CD14-positive monocyte (primary cell): ENCODE results near the gene PCED1B. TPM values are rescaled to one million over a fixed set of nuclear protein-coding genes. Genes with fewer than 3 reads are reported as not detected.

Experiments
- DNase-seq, 3 donors: peaks; one replicate each; pipeline ENCODE4 v3.0.0-alpha.2; 2011 to 2022
- H2AFZ ChIP-seq: 2 replicates; pipeline ENCODE4 v1.6.0; 2012; ENCODE audit warnings: mild to moderate bottlenecking, low read depth, low read length, inconsistent platforms; ENCODE audit not compliant: insufficient read depth, poor library complexity, severe bottlenecking
- H3K27ac ChIP-seq, 2 donors: 1 replicate in 1 of 2; 2 replicates in 1 of 2; pipeline ENCODE4 v1.5.1; 2012 to 2013; ENCODE audit warnings: low read length in 2 of 2, control low read depth in 1 of 2, inconsistent platforms in 1 of 2, low read depth in 1 of 2, mild to moderate bottlenecking in 1 of 2
- H3K27me3 ChIP-seq, 2 donors: one replicate each; pipeline versions ENCODE4 v1.6.0 to v1.6.1; 2011 to 2013; ENCODE audit warnings: low read length in 2 of 2; ENCODE audit not compliant: control insufficient read depth in 2 of 2, insufficient read depth in 2 of 2
- H3K36me3 ChIP-seq, 2 donors: replicated peaks in 1 of 2; 1 replicate in 1 of 2; 2 replicates in 1 of 2; pipeline versions ENCODE4 v1.5.1 to v1.6.1; 2012 to 2013; ENCODE audit warnings: low read length in 2 of 2, control low read depth in 1 of 2, inconsistent platforms in 1 of 2, mild to moderate bottlenecking in 1 of 2; ENCODE audit not compliant: insufficient read depth in 2 of 2, control insufficient read depth in 1 of 2
- H3K4me1 ChIP-seq, 2 donors: 1 replicate in 1 of 2; 2 replicates in 1 of 2; pipeline versions ENCODE4 v1.5.1 to v1.6.1; 2012 to 2013; ENCODE audit warnings: low read length in 2 of 2, control low read depth in 1 of 2, inconsistent platforms in 1 of 2, mild to moderate bottlenecking in 1 of 2, moderate library complexity in 1 of 2; ENCODE audit not compliant: insufficient read depth in 2 of 2, control insufficient read depth in 1 of 2
- H3K4me2 ChIP-seq: replicated peaks from 2 replicates; pipeline ENCODE3; 2012; ENCODE audit warnings: low read length, moderate library complexity, mild to moderate bottlenecking; ENCODE audit not compliant: poor library complexity, severe bottlenecking; ENCODE audit errors: extremely low read depth
- H3K4me3 ChIP-seq, 3 experiments: fragments of 200-600 bp in 1 of 3; sonication (generic) in 1 of 3; replicated peaks in 1 of 3; 1 replicate in 2 of 3; 2 replicates in 1 of 3; pipeline ENCODE4 v1.5.1; 2011 to 2013; ENCODE audit warnings: low read length in 3 of 3, mild to moderate bottlenecking in 3 of 3, control low read depth in 2 of 3, low read depth in 2 of 3, inconsistent platforms in 1 of 3, moderate library complexity in 1 of 3
- H3K79me2 ChIP-seq: 2 replicates; pipeline ENCODE4 v1.6.0; 2012; ENCODE audit warnings: mild to moderate bottlenecking, control low read depth, inconsistent platforms, low read length, moderate library complexity; ENCODE audit not compliant: insufficient read depth
- H3K9ac ChIP-seq: 2 replicates; pipeline ENCODE4 v1.6.0; 2017; ENCODE audit warnings: low read length, mild to moderate bottlenecking; ENCODE audit not compliant: insufficient read depth, poor library complexity, severe bottlenecking
- H3K9me3 ChIP-seq, 2 donors: replicated peaks in 1 of 2; 1 replicate in 1 of 2; 2 replicates in 1 of 2; pipeline versions ENCODE4 v1.5.1 to v1.6.1; 2012 to 2013; ENCODE audit warnings: low read length in 2 of 2, control low read depth in 1 of 2; ENCODE audit not compliant: control insufficient read depth in 1 of 2, insufficient read depth in 1 of 2
- H4K20me1 ChIP-seq: 2 replicates; pipeline ENCODE4 v1.6.0; 2012; ENCODE audit warnings: mild to moderate bottlenecking, low read length, control low read depth, moderate library complexity; ENCODE audit not compliant: insufficient read depth
- H3K27ac Mint-ChIP-seq, 7 donors: one replicate each; pipeline ENCODE4 v1.8.0; 2020; ENCODE audit warnings: mild to moderate bottlenecking in 7 of 7, mixed read lengths in 7 of 7, moderate library complexity in 6 of 7, inconsistent platforms in 2 of 7
- H3K27me3 Mint-ChIP-seq, 3 donors: one replicate each; pipeline ENCODE4 v1.8.0; 2021 to 2022; ENCODE audit warnings: low read depth in 3 of 3, mild to moderate bottlenecking in 3 of 3, mixed read lengths in 3 of 3, moderate library complexity in 3 of 3, inconsistent platforms in 1 of 3
- H3K36me3 Mint-ChIP-seq, 2 donors: one replicate each; pipeline ENCODE4 v1.8.0; 2020; ENCODE audit warnings: mixed read lengths in 2 of 2, inconsistent platforms in 1 of 2, mild to moderate bottlenecking in 1 of 2
- H3K4me1 Mint-ChIP-seq: one replicate; pipeline ENCODE4 v1.8.0; 2020; ENCODE audit warnings: mild to moderate bottlenecking, mixed read lengths
- H3K4me3 Mint-ChIP-seq, 2 donors: one replicate each; pipeline ENCODE4 v1.8.0; 2020; ENCODE audit warnings: mild to moderate bottlenecking in 2 of 2, mixed read lengths in 2 of 2, moderate library complexity in 1 of 2
- H3K9me3 Mint-ChIP-seq, 7 donors: one replicate each; pipeline ENCODE4 v1.8.0; 2020 to 2022; ENCODE audit warnings: mixed read lengths in 7 of 7, mild to moderate bottlenecking in 6 of 7, moderate library complexity in 6 of 7, inconsistent platforms in 2 of 7
- WGBS: methylation state at CpG from one replicate; pipeline ENCODE4 v1.1.5; 2013; ENCODE audit warnings: missing lambda C conversion rate; ENCODE audit not compliant: insufficient coverage; 5-methylcytosine and 5-hydroxymethylcytosine counted together
- intact Hi-C, 2 donors: fragments of 100-400 bp; cut with micrococcal nuclease; formaldehyde crosslinking; loops; one replicate each; pipeline versions ENCODE4 v1.15.0 to v1.15.1; 2023
- polyA plus RNA-seq, 3 donors: library from polyadenylated mRNA; depleted of rRNA in 1 of 3; unstranded in 2 of 3; stranded (reverse) in 1 of 3; fragments of 300-500 nt in 2 of 3; fragments of >200 nt in 1 of 3; fragmentation: Illumina TruSeq in 2 of 3; gene quantifications; 1 replicate in 2 of 3; 2 replicates in 1 of 3; pipeline ENCODE4 v1.2.3, GENCODE V29; 2012 to 2021
- TF ChIP-seq, protein P1 (sequence below): fragments of 200-600 bp; IDR thresholded peaks from one replicate; pipeline ENCODE4 v1.8.0; 2022; ENCODE audit warnings: antibody characterized with exemption, mild to moderate bottlenecking

PCED1B gene
- polyA plus RNA-seq, 3 donors: 0.10 to 0.65 TPM; not detected in 1

DNA sequence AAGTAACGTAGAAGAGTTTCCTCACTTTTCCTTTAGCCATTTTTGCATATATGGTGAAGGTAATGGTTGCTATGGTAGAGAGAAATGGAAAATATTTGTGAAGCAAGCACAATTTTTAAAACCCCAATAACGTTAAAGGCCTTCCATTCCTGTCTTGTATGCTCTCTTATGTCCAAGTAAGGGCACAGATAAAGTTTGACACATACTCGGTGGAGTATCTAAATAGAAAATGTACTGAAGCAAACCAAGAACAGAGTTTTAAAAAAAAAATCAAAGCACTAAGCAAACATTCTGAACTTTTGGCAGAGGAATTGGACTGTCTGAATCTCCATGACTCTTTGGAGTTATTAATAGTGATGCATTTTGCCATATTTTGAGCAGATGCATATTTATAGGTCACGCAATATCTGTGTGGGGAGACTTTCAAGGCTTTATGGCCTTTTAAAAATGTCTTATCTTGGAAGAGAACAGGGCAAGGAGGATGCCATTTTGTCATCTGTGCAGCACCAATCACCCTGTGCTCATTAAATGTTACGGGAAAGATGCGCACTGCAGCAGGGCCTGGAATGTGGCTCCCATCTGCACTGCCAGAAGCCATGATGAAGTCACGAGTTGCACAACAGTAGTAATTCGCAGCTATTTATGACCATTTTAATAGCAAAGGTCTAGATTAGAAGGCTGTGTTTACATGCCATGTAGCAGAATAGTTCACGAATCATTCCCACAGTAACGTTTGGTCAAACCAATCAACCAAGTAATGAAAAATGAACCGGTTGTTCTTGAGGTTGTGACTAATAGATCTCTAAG is 23.6 kb downstream of the PCED1B start:
- H3K9ac ChIP-seq: no peak overlapping the region
- no peaks in the 10 kb centered on the region for H3K36me3 ChIP-seq
- H3K9me3 Mint-ChIP-seq: peaks cover 0 to 2% (median 0%) of the 10 kb centered on the region in 7 donors
- TF ChIP-seq, protein P1, sequence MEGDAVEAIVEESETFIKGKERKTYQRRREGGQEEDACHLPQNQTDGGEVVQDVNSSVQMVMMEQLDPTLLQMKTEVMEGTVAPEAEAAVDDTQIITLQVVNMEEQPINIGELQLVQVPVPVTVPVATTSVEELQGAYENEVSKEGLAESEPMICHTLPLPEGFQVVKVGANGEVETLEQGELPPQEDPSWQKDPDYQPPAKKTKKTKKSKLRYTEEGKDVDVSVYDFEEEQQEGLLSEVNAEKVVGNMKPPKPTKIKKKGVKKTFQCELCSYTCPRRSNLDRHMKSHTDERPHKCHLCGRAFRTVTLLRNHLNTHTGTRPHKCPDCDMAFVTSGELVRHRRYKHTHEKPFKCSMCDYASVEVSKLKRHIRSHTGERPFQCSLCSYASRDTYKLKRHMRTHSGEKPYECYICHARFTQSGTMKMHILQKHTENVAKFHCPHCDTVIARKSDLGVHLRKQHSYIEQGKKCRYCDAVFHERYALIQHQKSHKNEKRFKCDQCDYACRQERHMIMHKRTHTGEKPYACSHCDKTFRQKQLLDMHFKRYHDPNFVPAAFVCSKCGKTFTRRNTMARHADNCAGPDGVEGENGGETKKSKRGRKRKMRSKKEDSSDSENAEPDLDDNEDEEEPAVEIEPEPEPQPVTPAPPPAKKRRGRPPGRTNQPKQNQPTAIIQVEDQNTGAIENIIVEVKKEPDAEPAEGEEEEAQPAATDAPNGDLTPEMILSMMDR: no peak
- no peak overlapping the region for H3K4me3 Mint-ChIP-seq
- DNase-seq: no peak
- no peak overlapping the region for H3K4me3 ChIP-seq
- H3K4me1 Mint-ChIP-seq: peaks cover 2% of the 10 kb centered on the region
- no peaks in the 10 kb centered on the region for H3K9me3 ChIP-seq
- no peak overlapping the region for H3K27ac Mint-ChIP-seq
- no peaks in the 10 kb centered on the region for H4K20me1 ChIP-seq
- peaks cover 1 to 5% (median 2%) of the 10 kb centered on the region in 3 donors for H3K27me3 Mint-ChIP-seq
- no peaks in the 10 kb centered on the region for H3K4me1 ChIP-seq
- intact Hi-C loops: no loop called here
- H3K36me3 Mint-ChIP-seq: peaks cover 0 to 1% of the 10 kb centered on the region in 2 donors
- no peak overlapping the region for H3K4me2 ChIP-seq
- WGBS: 98% methylated on average over 5 of the region's 11 CpGs
- H3K27me3 ChIP-seq: no peaks in the 10 kb centered on the region
- no peak overlapping the region for H2AFZ ChIP-seq
- H3K79me2 ChIP-seq: no peaks in the 10 kb centered on the region
- H3K27ac ChIP-seq: no peak overlapping the region

DNA sequence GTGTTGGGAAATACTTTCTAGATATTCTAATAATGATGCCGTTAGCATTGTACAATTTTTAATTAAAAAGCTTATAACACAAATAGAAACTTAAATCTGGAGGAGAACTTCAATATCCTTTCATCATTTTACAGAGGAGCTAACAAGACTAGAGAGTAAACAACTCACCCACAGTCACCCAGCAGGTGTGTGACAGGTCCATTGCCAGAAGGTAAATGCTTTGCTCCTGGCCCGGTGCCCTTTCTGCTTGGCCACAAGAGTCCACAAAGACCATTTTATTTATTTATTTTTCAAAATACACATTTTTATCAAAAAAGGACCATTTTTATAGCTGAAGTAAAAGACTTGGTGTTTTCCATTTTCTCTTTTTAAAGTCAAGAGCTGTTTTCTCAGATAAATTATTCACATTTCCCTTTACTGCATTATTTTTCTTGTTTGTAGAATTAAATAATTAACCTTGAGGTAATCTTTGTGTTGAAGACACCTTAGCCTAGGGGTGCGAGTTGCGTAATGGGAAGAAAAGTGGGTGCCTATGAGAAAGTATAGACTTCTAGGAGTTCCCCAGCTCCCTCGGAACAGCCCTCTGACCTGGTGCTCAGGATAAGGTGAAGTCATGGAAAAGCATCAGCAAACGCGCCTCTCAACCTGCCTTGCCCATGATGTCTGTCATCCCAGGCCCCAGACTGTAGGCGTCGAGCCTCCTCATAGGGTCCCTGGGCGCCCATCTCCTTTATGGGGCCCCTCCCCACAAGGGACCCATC is 26.7 kb downstream of the PCED1B start:
- H2AFZ ChIP-seq: no peak overlapping the region
- intact Hi-C loops: no loop called here
- TF ChIP-seq, protein P1: no peak

More for the DNA sequence above, 26.7 kb downstream of the PCED1B start:
- no peaks in the 10 kb centered on the region for H3K4me1 ChIP-seq
- H3K36me3 Mint-ChIP-seq: peaks cover 0 to 3% of the 10 kb centered on the region in 2 donors
- H3K4me3 ChIP-seq: no peak overlapping the region
- no peak overlapping the region for H3K9ac ChIP-seq
- 97% methylated on average over 6 of the region's 10 CpGs for WGBS
- H3K27me3 ChIP-seq: no peaks in the 10 kb centered on the region
- peaks cover 10% of the 10 kb centered on the region for H3K4me1 Mint-ChIP-seq
- no peak for DNase-seq
- no peaks in the 10 kb centered on the region for H3K9me3 Mint-ChIP-seq
- H3K36me3 ChIP-seq: no peaks in the 10 kb centered on the region
- H4K20me1 ChIP-seq: no peaks in the 10 kb centered on the region
- H3K27ac Mint-ChIP-seq: no peak overlapping the region
- no peaks in the 10 kb centered on the region for H3K9me3 ChIP-seq
- H3K4me2 ChIP-seq: no peak overlapping the region
- H3K27ac ChIP-seq: no peak overlapping the region
- no peaks in the 10 kb centered on the region for H3K79me2 ChIP-seq
- H3K27me3 Mint-ChIP-seq: peaks cover 0 to 2% (median 1%) of the 10 kb centered on the region in 3 donors
- H3K4me3 Mint-ChIP-seq: no peak overlapping the region
